ENCODE measurements around the gene WWTR1. TPM values are rescaled to one million over a fixed set of nuclear protein-coding genes. Genes with fewer than 3 reads are reported as not detected.

WWTR1 gene
- polyA plus RNA-seq, 2 of the 4 experiments (the other 2 are of a cell fraction) = 99.7 to 164 TPM

GRCh38 chr3:149554826-149555225 lies 103.0 kb downstream of the WWTR1 start:
- H3K27ac ChIP-seq = peak overlapping the region; percentile 64 to 79
- no peak for TF ChIP-seq HES2 (IDR thresholded peaks at IDR 0.05)
- peak; percentile 71 for TF ChIP-seq JUNB (IDR thresholded peaks at IDR 0.05)
- TF ChIP-seq EHF (CRISPR knock-in tag; IDR thresholded peaks at IDR 0.05) = no peak
- no peak for TF ChIP-seq EP300 (IDR thresholded peaks at IDR 0.05)
- TF ChIP-seq HOXA7 (CRISPR knock-in tag; IDR thresholded peaks at IDR 0.05) = no peak
- peak; percentile 72 to 84; a peak in 3 of 4 replicates for TF ChIP-seq CEBPB (IDR thresholded peaks at IDR 0.05)
- TF ChIP-seq ESRRA (IDR thresholded peaks at IDR 0.05; ENCODE audit: borderline replicate concordance, low read length) = no peak
- TF ChIP-seq GATA3 (IDR thresholded peaks at IDR 0.05; ENCODE audit: borderline replicate concordance) = peak; percentile 32; the same call in 1 of the 2 replicates
- TF ChIP-seq BCL3 (IDR thresholded peaks at IDR 0.05) = no peak
- no peak for TF ChIP-seq FOSL2 (IDR thresholded peaks at IDR 0.05)
- peak; percentile 67 for TF ChIP-seq FOSL2 (CRISPR knock-in tag; IDR thresholded peaks at IDR 0.05)
- TF ChIP-seq KDM1A (IDR thresholded peaks at IDR 0.05; ENCODE audit: low read depth) = no peak
- no peak for TF ChIP-seq HOXB13 (CRISPR knock-in tag; IDR thresholded peaks at IDR 0.05; ENCODE audit: low read depth)
- TF ChIP-seq TFCP2L1 (CRISPR knock-in tag; IDR thresholded peaks at IDR 0.05) = no peak
- no peak for TF ChIP-seq CHD2 (IDR thresholded peaks at IDR 0.05; ENCODE audit: low read length, partially characterized antibody)
- TF ChIP-seq POLR2A (IDR thresholded peaks at IDR 0.05; ENCODE audit: low read length) = no peak
- ChIA-PET CTCF (interaction anchor here (0.7 to 2.8 kb wide), 11 partner anchors 8 to 162 kb away, joined by 3 to 15 read pairs (median 5); partner anchors contain the start of gene WWTR1), POLR2A (interaction anchor here (0.9 to 2.1 kb wide), 3 partner anchors 21 to 197 kb away, joined by 3 to 8 read pairs (median 3); partner anchors contain the start of genes COMMD2 and WWTR1)
- FAIRE-seq = peak; percentile 84
- H3K4me1 ChIP-seq = peaks cover 76% of the 10 kb centered on the region
- H3K9me3 ChIP-seq = no peaks in the 10 kb centered on the region
- H3K4me2 ChIP-seq = peak overlapping the region; percentile 64
- peak in 1 of 2 experiments; percentile 54 for DNase-seq (ENCODE audit: low read depth in 1 of 2, low spot score in 1 of 2)
- H3K4me3 ChIP-seq = no peak overlapping the region
- WGBS (ENCODE audit: missing lambda C conversion rate) = 5% methylated on average over 4 of the region's 4 CpGs
- peak; percentile 32 to 48; a peak in 2 of 6 replicates for ATAC-seq

GRCh38 chr3:149553781-149554451 lies 103.9 kb downstream of the WWTR1 start:
- ChIA-PET CTCF (interaction anchor here (0.5 to 1.8 kb wide), 9 partner anchors 9 to 104 kb away, joined by 3 to 6 read pairs (median 4); partner anchors contain the start of gene WWTR1), POLR2A (interaction anchor here (2.1 kb wide), 1 partner anchor 104 kb away, joined by 8 read pairs; the partner anchor contains the start of gene WWTR1)
- WGBS (ENCODE audit: missing lambda C conversion rate) = 85% methylated on average over 13 of the region's 13 CpGs
- peak overlapping the region; percentile 64 to 79 for H3K27ac ChIP-seq
- no peak overlapping the region for H3K4me3 ChIP-seq
- ATAC-seq (no peak), FAIRE-seq (no peak), DNase-seq (ENCODE audit: low read depth in 1 of 2, low spot score in 1 of 2) (no peak)
- H3K9me3 ChIP-seq = no peaks in the 10 kb centered on the region
- TF ChIP-seq ZNF302 (CRISPR knock-in tag; IDR thresholded peaks at IDR 0.05) = no peak
- peak; percentile 33 for TF ChIP-seq MAFK (IDR thresholded peaks at IDR 0.05; ENCODE audit: partially characterized antibody)
- TF ChIP-seq CHD2 (IDR thresholded peaks at IDR 0.05; ENCODE audit: low read length, partially characterized antibody) = no peak
- H3K4me1 ChIP-seq = peaks cover 81% of the 10 kb centered on the region
- peak overlapping the region; percentile 64 for H3K4me2 ChIP-seq

- peaks cover 84% of the 10 kb centered on the region for H3K4me1 ChIP-seq
- H3K9me3 ChIP-seq = no peaks in the 10 kb centered on the region
- ATAC-seq (no peak), FAIRE-seq (no peak), DNase-seq (ENCODE audit: low read depth in 1 of 2, low spot score in 1 of 2) (no peak)
- peak overlapping the region; percentile 6 to 7; a peak in 5 of 6 replicates for H3K27ac ChIP-seq
- H3K4me3 ChIP-seq = no peak overlapping the region
- ChIA-PET CTCF (interaction anchor here (1.0 to 1.8 kb wide), 3 partner anchors 14 to 106 kb away, joined by 4 to 6 read pairs (median 5); partner anchors contain the start of gene WWTR1), POLR2A (no interaction called here)
- WGBS (ENCODE audit: missing lambda C conversion rate) = 91% methylated on average over 2 of the region's 2 CpGs
- no peak overlapping the region for H3K4me2 ChIP-seq
- TF ChIP-seq BHLHE40 (IDR thresholded peaks at IDR 0.05; ENCODE audit: low read depth, low read length) = no peak
- TF ChIP-seq ZC3H11A (IDR thresholded peaks at IDR 0.05) = no peak
- no peak for TF ChIP-seq REST (IDR thresholded peaks at IDR 0.05)
- TF ChIP-seq HOXB13 (CRISPR knock-in tag; IDR thresholded peaks at IDR 0.05; ENCODE audit: low read depth) = no peak
- TF ChIP-seq NFE2L2 (conservative IDR thresholded peaks at IDR 0.05; ENCODE audit: low read length) = no peak
- TF ChIP-seq CBX2 (IDR thresholded peaks at IDR 0.05; ENCODE audit: borderline replicate concordance, low read depth) = no peak
- TF ChIP-seq HOXB5 (CRISPR knock-in tag; IDR thresholded peaks at IDR 0.05) = no peak
- no peak for TF ChIP-seq HDAC2 (IDR thresholded peaks at IDR 0.05)
- TF ChIP-seq CEBPB (IDR thresholded peaks at IDR 0.05) = no peak
- TF ChIP-seq RAD21 (conservative IDR thresholded peaks at IDR 0.05 in 1 of 2, IDR thresholded peaks at IDR 0.05 in 1 of 2) = no peak
- no peak for TF ChIP-seq CHD4 (IDR thresholded peaks at IDR 0.05; ENCODE audit: borderline replicate concordance)
- no peak for TF ChIP-seq SMC3 (IDR thresholded peaks at IDR 0.05)
- no peak for TF ChIP-seq ESRRA (IDR thresholded peaks at IDR 0.05; ENCODE audit: borderline replicate concordance, low read length)
- no peak for TF ChIP-seq EHMT2 (IDR thresholded peaks at IDR 0.05; ENCODE audit: low read depth)
- TF ChIP-seq POLR2AphosphoS2 (conservative IDR thresholded peaks at IDR 0.05; ENCODE audit: low read length) = no peak
- no peak for TF ChIP-seq CHD2 (IDR thresholded peaks at IDR 0.05; ENCODE audit: low read length, partially characterized antibody)
Measured at GRCh38 chr3:149552700-149553099, 105.1 kb downstream of the WWTR1 start.
